Measurements from ENCODE around the gene ERC2. TPM values are rescaled to one million over a fixed set of nuclear protein-coding genes. Genes with fewer than 3 reads are reported as not detected.

ERC2 gene
- polyA plus RNA-seq, 3 donors from 2014 or later, result not detected

DNA sequence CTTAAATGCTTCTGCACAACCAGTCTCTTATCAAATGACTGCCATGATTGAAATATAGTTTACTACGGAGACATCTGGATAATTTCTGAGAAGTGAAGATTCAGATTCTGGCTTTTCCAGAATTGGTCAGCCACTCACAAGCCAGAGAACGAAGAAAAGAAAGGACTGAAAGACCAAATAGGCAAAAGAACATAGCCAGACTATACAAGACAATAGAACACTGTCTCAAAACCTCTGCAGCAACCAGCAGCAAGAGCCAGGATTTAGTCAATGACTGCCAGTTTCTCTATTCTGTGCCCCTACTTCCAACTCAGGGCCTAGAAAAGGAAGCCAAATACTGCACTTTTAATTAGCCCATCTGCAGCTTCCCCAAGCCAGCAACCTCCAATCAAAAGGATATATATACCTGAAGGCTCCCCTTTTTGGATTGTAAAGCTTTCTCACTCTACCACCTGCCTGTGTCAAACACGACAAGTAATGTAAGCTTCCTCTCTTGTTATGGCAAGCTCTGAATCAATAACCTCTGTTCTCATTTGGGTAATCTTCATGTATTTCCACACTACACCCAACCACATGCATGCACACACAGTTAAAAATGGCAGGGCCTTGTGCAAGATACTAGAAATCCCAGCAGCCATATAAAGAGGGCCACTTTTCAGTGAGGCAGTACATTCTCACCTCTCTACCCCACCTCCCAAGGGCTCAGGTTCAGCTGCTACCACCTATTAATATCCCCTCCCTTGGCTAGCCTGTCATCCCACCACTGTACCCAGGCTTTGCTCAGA is 97.1 kb downstream of the ERC2 start:
- peaks cover 0 to 8% (median 2%) of the 10 kb centered on the region in 6 donors for H3K9me3 Mint-ChIP-seq
- no peaks in the 10 kb centered on the region for H3K36me3 Mint-ChIP-seq
- peaks cover 6 to 9% (median 7%) of the 10 kb centered on the region in 3 donors for H3K27me3 Mint-ChIP-seq (ENCODE audit: low read depth in 3 of 3)
- no peak overlapping the region for H3K4me3 Mint-ChIP-seq
- H3K4me1 Mint-ChIP-seq, result no peaks in the 10 kb centered on the region
- no peak for DNase-seq
- H3K27ac Mint-ChIP-seq, result no peak overlapping the region

DNA sequence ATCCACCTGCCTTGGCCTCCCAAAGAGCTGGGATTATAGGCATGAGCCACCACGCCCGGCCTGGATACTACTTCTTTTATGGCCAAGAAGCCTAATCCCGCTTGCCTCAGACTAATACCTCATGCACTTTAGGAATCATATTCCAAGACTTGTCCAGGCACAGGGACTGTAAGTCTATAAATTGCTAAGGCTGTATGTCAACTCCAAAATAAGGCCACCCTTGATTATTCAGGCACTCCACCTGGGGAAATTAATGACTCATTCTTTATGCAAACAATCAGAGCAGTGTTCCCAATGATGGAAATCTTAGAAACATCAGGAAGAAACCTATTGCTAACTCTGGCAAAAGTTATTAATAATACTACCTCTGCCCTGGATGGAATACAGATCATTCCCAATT is 98.4 kb downstream of the ERC2 start:
- no peaks in the 10 kb centered on the region for H3K4me1 Mint-ChIP-seq
- H3K9me3 Mint-ChIP-seq, result peaks cover 0 to 4% (median 0%) of the 10 kb centered on the region in 6 donors
- no peaks in the 10 kb centered on the region for H3K36me3 Mint-ChIP-seq
- no peak for DNase-seq
- peaks cover 6 to 12% (median 7%) of the 10 kb centered on the region in 3 donors for H3K27me3 Mint-ChIP-seq (ENCODE audit: low read depth in 3 of 3)
- H3K27ac Mint-ChIP-seq, result no peak overlapping the region
- no peak overlapping the region for H3K4me3 Mint-ChIP-seq

DNA sequence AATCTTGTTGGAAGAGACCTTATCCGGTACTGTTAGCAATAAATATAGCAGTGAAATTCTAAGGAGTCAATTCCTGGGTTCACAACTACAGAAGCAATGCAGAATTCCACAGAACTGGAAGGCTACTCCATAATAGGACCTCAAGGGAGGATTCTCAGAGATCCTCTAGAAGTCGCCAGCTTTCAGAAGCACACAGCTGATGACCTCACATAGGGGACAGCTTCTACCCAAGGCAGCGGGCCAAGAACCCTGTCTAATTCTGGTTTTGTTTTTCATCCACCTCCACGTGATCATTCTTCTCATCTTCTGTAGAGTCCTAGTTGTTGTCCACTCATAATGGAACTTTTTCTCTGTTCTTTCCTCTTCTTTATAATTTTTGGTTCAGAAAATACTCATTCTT is 99.4 kb downstream of the ERC2 start:
- DNase-seq, result no peak
- Mint-ChIP-seq H3K27me3 (ENCODE audit: low read depth in 3 of 3) (peaks cover 6 to 10% (median 7%) of the 10 kb centered on the region in 3 donors), H3K36me3 (no peaks in the 10 kb centered on the region), H3K9me3 (peaks cover 0 to 2% (median 0%) of the 10 kb centered on the region in 6 donors), H3K4me1 (no peaks in the 10 kb centered on the region), H3K4me3 (no peak overlapping the region), H3K27ac (no peak overlapping the region)

DNA sequence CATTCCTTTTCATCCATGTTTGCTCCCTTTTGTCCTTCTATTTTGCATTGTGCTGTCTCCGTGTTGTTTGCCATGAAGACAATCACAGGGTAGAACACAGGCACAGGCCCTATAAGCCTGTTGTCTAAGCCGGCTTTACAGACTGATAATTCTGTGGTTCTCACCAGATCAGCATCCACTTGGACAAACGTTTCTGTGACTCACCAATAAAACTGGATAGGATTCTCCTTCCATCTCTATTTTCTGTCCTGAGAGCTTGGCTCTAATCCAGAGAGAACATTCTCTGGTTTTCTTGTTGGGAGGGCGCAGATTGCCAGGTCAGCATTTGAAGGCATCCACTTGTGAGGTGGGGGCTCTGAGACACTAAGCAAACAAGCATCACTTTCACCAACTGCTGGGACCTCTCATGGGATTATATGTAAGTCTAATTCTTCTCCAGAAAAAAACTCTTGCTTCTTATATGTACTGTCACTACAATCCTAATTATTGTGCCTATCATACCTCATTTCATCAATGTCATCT is 101.6 kb downstream of the ERC2 start:
- Mint-ChIP-seq H3K27ac (no peak overlapping the region), H3K4me3 (no peak overlapping the region), H3K4me1 (no peaks in the 10 kb centered on the region), H3K36me3 (no peaks in the 10 kb centered on the region), H3K9me3 (peaks cover 0 to 2% (median 0%) of the 10 kb centered on the region in 6 donors), H3K27me3 (ENCODE audit: low read depth in 3 of 3) (peaks cover 0 to 9% (median 7%) of the 10 kb centered on the region in 3 donors)
- DNase-seq, result no peak

DNA sequence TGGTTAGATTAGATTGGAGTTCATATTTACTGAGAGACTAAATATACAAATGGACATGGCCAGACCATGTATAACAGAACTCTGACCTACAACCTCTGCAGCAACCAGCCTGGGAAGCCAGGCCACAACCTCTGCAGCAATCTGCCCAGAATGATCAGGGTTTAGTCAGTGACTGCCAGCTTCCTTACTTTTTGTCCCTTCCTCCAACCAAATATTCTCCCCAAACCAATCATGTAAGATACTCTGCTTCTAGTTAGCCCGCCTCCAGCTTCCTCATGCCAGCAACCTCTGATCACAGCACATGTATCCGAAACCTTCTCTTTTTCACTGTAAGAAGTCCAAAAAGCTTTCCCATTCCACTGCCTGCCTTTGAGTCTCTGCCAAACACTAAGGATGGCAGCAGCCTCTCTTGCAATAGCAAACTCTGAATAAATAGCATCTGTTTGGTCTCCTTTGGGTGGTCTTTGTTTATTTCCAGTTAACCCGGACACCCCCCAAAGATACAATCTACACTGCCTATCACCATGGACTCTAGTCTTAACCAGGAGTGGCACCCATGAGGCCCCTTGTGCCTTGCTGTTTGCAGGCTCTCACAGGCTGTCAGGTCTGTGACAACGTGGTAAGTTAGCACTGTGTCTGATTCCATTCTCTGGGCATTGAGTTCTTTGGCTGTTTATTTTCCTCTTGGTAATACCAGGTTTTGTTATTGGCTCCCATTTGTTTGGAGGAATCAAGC is 102.2 kb downstream of the ERC2 start:
- no peak overlapping the region for H3K4me3 Mint-ChIP-seq
- no peaks in the 10 kb centered on the region for H3K36me3 Mint-ChIP-seq
- no peaks in the 10 kb centered on the region for H3K4me1 Mint-ChIP-seq
- H3K27ac Mint-ChIP-seq, result no peak overlapping the region
- no peak for DNase-seq
- peaks cover 0 to 9% (median 7%) of the 10 kb centered on the region in 3 donors for H3K27me3 Mint-ChIP-seq (ENCODE audit: low read depth in 3 of 3)
- H3K9me3 Mint-ChIP-seq, result peaks cover 0 to 2% (median 0%) of the 10 kb centered on the region in 6 donors

DNA sequence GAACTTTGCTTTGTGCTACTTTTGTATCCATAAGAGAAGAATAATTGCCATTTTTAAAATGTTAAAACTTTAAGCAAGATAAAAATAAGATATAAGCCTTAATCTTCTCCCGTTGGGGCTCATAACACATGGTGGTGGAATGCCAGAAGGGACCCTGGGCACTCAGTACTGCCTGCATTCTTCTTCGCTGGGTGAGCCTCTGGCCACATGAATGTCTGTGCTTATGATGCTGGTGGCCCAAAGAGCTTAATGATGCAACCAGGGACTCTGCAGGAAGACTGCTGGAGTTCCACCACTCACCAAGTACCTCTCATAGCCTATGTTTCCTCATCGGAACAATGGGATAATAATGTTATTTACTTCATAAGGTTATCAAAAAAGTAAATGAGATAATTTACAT is 103.6 kb downstream of the ERC2 start:
- Mint-ChIP-seq H3K4me1 (no peaks in the 10 kb centered on the region), H3K9me3 (peaks cover 0 to 6% (median 0%) of the 10 kb centered on the region in 6 donors), H3K4me3 (no peak overlapping the region), H3K36me3 (no peaks in the 10 kb centered on the region), H3K27ac (no peak overlapping the region), H3K27me3 (ENCODE audit: low read depth in 3 of 3) (peaks cover 0 to 11% (median 7%) of the 10 kb centered on the region in 3 donors)
- no peak for DNase-seq

DNA sequence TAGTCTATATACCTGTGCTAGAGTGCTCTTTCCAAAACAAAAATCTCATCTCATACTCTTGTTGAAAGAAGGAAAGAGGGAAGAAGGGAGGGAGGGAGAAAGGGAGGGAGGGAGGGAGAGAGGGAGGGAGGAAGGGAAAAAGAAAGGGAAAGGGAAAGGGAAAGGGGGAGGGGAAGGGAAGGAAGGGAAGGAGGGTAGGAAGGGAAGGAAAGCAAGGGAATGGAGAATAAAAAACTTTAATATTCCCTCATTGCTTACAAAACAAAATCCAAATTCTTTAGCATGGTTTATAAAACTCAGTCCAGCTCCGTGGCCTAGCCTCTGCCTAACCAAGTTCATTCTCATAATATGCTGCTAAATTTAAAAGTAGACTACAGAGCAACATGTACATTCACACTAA is 104.5 kb downstream of the ERC2 start:
- Mint-ChIP-seq H3K9me3 (peaks cover 0 to 8% (median 0%) of the 10 kb centered on the region in 6 donors), H3K4me1 (no peaks in the 10 kb centered on the region), H3K27me3 (ENCODE audit: low read depth in 3 of 3) (peaks cover 0 to 10% (median 7%) of the 10 kb centered on the region in 3 donors), H3K36me3 (no peaks in the 10 kb centered on the region), H3K27ac (no peak overlapping the region), H3K4me3 (no peak overlapping the region)
- DNase-seq, result no peak

DNA sequence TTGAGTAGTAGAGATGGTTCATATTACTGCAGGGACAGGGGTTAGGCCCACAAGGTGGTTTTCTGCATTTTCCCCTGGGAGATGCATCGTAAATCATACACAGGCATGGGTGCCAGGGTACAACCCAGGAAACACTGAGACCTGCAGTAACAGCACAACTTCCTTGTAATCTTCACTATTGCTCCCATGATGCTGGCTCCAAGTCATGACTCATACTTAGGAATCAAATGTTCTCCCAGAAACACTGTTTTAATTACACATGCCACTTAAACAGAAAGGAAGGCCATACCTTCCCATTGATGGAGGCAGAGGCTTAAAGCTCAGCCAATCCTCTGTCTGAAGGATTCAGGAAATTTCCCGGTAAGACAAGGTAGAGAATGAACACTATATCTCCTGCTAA is 106.5 kb downstream of the ERC2 start:
- Mint-ChIP-seq H3K4me3 (no peak overlapping the region), H3K9me3 (peaks cover 0 to 6% (median 0%) of the 10 kb centered on the region in 6 donors), H3K27me3 (ENCODE audit: low read depth in 3 of 3) (peaks cover 0 to 7% (median 7%) of the 10 kb centered on the region in 3 donors), H3K36me3 (no peaks in the 10 kb centered on the region), H3K4me1 (no peaks in the 10 kb centered on the region), H3K27ac (no peak overlapping the region)
- DNase-seq, result no peak

DNA sequence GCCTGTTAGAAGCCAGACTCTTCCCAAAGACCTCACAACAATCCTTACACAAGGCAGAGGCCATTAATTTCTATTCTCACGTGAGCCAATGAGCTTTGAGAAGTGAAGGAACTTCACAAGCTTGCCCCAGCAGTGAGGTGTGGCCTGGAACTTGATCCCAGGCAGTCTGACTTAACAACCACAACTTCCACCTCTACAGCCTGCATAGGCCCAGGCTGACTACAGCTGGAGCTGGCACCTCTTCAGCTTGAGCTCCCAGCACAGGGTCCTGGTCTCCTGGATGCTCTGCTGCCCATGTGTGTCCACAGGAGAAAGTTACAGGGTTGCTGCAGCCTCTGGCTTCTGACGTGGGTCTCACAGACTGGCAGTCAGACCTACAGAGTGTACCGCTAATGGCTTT is 111.0 kb downstream of the ERC2 start:
- H3K9me3 Mint-ChIP-seq, result peaks cover 0 to 10% (median 0%) of the 10 kb centered on the region in 6 donors
- no peak overlapping the region for H3K4me3 Mint-ChIP-seq
- no peak overlapping the region for H3K27ac Mint-ChIP-seq
- no peak for DNase-seq
- H3K36me3 Mint-ChIP-seq, result no peaks in the 10 kb centered on the region
- H3K27me3 Mint-ChIP-seq (ENCODE audit: low read depth in 3 of 3), result peaks cover 0 to 3% (median 2%) of the 10 kb centered on the region in 3 donors
- no peaks in the 10 kb centered on the region for H3K4me1 Mint-ChIP-seq

DNA sequence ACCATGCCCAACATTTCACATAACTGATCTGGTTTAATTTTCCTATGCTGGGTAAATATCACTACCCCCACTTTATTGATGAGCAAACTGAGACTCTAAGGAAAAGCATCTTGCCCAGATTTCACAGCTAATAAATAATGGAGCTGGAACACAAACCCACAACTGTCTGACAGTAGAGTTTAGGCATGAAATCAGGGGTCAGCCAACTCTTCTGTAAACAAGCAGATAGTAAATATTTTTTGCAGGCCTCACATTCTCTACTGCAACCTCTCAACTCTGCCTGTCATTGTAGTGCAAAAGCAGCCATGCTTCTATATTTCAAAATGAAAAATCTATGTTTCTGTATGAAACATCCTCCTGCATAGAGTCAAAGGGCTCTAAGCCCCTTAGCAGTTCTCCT is 111.5 kb downstream of the ERC2 start:
- Mint-ChIP-seq H3K9me3 (peaks cover 0 to 10% (median 0%) of the 10 kb centered on the region in 6 donors), H3K27ac (no peak overlapping the region), H3K36me3 (no peaks in the 10 kb centered on the region), H3K27me3 (ENCODE audit: low read depth in 3 of 3) (peaks cover 0 to 3% (median 2%) of the 10 kb centered on the region in 3 donors), H3K4me1 (no peaks in the 10 kb centered on the region), H3K4me3 (no peak overlapping the region)
- DNase-seq, result no peak

DNA sequence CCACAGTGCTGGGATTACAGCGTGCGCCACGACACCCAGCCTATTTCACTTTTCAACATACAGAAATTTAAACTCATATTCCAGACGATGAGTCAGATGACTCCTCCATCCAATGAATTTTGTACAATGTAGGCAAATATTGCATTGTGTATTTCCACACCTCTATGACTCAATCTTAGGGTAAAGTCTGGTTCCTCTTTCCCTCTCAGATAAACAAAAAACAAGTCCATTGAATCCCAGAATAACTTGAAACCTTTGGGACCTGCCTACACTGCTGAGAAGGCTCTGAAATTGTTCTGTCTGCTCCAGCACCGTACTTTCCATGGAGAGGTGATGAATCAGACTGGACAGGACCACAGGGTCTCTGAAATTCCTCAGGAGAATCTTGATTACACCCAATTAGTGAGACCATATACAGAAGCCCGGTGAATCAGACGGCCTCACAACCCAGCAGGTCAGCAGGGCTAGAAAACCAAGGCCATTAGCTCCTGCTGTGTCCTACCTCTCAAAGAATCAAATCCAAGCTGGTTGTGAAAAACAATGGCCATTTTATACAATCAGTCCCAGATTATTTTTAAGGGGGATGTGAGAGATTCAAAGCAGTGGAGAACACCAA is 112.6 kb downstream of the ERC2 start:
- H3K4me1 Mint-ChIP-seq, result no peaks in the 10 kb centered on the region
- H3K9me3 Mint-ChIP-seq, result peaks cover 0 to 9% (median 0%) of the 10 kb centered on the region in 6 donors
- H3K27me3 Mint-ChIP-seq (ENCODE audit: low read depth in 3 of 3), result peaks cover 0 to 2% (median 0%) of the 10 kb centered on the region in 3 donors
- H3K36me3 Mint-ChIP-seq, result no peaks in the 10 kb centered on the region
- H3K4me3 Mint-ChIP-seq, result no peak overlapping the region
- H3K27ac Mint-ChIP-seq, result no peak overlapping the region
- DNase-seq, result no peak

DNA sequence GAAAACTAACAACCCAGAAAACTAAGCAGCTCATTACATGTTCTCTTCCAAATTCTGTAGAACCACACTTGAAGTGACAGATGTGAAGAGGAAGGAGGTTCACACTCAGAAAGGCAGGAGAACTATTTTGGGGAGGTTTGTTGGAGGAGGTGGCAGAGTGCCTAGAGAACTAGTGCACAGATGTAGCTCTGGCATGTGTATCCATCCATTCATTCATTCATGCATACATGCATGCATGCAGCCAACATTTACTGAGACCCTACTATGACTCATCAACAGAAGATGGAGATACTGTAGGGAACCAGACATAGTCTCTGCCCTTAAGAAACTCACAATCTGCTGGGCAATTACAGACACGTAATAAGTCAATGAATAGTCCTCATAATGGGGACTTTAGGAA is 116.7 kb downstream of the ERC2 start:
- H3K36me3 Mint-ChIP-seq, result no peaks in the 10 kb centered on the region
- no peak for DNase-seq
- no peak overlapping the region for H3K27ac Mint-ChIP-seq
- peaks cover 0 to 4% (median 0%) of the 10 kb centered on the region in 6 donors for H3K9me3 Mint-ChIP-seq
- peaks cover 0 to 4% (median 3%) of the 10 kb centered on the region in 3 donors for H3K27me3 Mint-ChIP-seq (ENCODE audit: low read depth in 3 of 3)
- H3K4me1 Mint-ChIP-seq, result no peaks in the 10 kb centered on the region
- H3K4me3 Mint-ChIP-seq, result no peak overlapping the region

DNA sequence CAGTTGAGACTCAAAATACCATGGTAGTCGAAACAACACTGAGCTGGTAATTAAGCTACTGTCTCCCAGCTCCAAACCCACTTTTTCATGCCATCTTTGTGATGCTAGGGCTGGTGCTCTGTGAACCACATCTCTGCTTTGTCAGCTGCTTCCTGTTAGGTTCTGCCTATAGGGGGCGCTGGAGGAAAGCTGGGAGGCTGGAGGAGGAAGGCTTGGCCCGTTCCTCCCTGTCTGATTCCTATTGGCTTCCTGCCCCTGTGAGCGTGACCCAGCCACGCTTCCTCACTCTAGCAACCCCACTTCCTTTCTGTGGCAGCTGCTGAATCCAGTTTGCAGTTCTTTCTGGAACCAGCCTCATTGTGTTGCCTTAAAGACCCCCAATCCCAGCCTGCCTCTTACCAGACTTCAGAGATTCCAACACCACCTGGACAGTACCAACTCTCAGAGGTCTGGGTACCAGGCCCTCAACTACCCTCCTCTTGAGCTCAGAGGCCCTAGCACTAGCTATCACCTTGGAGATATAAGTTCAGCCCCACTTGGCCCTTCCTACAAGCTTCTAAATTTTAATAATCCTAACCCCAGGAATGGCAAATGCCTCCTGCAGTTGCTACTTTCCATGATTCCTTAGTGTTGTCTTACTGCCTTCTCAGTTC is 120.9 kb downstream of the ERC2 start:
- Mint-ChIP-seq H3K4me3 (no peak overlapping the region), H3K36me3 (no peaks in the 10 kb centered on the region), H3K27me3 (ENCODE audit: low read depth in 3 of 3) (peaks cover 4 to 7% (median 5%) of the 10 kb centered on the region in 3 donors), H3K27ac (no peak overlapping the region), H3K9me3 (peaks cover 0 to 3% (median 0%) of the 10 kb centered on the region in 6 donors), H3K4me1 (no peaks in the 10 kb centered on the region)
- DNase-seq, result no peak
